HUES6 (cell line): ENCODE data around the gene BAG3.
"Not testable (repeated sequence)": the region's sequence is repeated elsewhere in the genome, so short reads cannot be mapped to it uniquely, and the experiment has no call there.

Experiments used
- H3K27ac ChIP-seq: 2 replicates; pipeline ENCODE4 v1.7.0; 2013; ENCODE audit warnings: low read depth, mild to moderate bottlenecking, low read length, inconsistent platforms
- H3K27me3 ChIP-seq: 2 replicates; pipeline ENCODE4 v1.6.1; 2013; ENCODE audit warnings: low read length; ENCODE audit not compliant: control insufficient read depth, insufficient read depth
- H3K36me3 ChIP-seq: 2 replicates; pipeline ENCODE4 v1.6.1; 2013; ENCODE audit warnings: low read length; ENCODE audit not compliant: control insufficient read depth, insufficient read depth
- H3K4me1 ChIP-seq: 2 replicates; pipeline ENCODE4 v1.6.1; 2013; ENCODE audit warnings: low read length; ENCODE audit not compliant: control insufficient read depth, insufficient read depth
- H3K4me3 ChIP-seq: 2 replicates; pipeline ENCODE4 v1.5.1; 2013; ENCODE audit warnings: low read depth, low read length
- H3K9ac ChIP-seq: one replicate; pipeline ENCODE4 v1.6.1; 2013; ENCODE audit warnings: mild to moderate bottlenecking, low read length
- H3K9me3 ChIP-seq: 2 replicates; pipeline ENCODE4 v1.6.1; 2013; ENCODE audit warnings: low read depth, low read length; ENCODE audit not compliant: control insufficient read depth, insufficient read depth

The BAG3 gene

GRCh38 chr10:119619811-119620210 lies 31.4 kb upstream of the BAG3 start:
- not testable (repeated sequence) for H3K4me1 ChIP-seq, H3K4me3 ChIP-seq, H3K27me3 ChIP-seq, H3K36me3 ChIP-seq, H3K9me3 ChIP-seq, H3K27ac ChIP-seq, H3K9ac ChIP-seq

- peaks cover 10% of the 10 kb centered on the region; the same call in 1 of the 2 replicates for H3K4me1 ChIP-seq
- no peak overlapping the region for H3K9ac ChIP-seq
- H3K27ac ChIP-seq, result no peak overlapping the region
- no peaks in the 10 kb centered on the region for H3K36me3 ChIP-seq
- H3K9me3 ChIP-seq, result no peaks in the 10 kb centered on the region
- no peak overlapping the region for H3K4me3 ChIP-seq
- H3K27me3 ChIP-seq, result no peaks in the 10 kb centered on the region
Measured at GRCh38 chr10:119620241-119621077, 30.7 kb upstream of the BAG3 start.

- H3K27ac ChIP-seq, result no peak overlapping the region
- peaks cover 10% of the 10 kb centered on the region; the same call in 1 of the 2 replicates for H3K4me1 ChIP-seq
- H3K9me3 ChIP-seq, result no peaks in the 10 kb centered on the region
- no peaks in the 10 kb centered on the region for H3K36me3 ChIP-seq
- H3K4me3 ChIP-seq, result no peak overlapping the region
- no peaks in the 10 kb centered on the region for H3K27me3 ChIP-seq
- H3K9ac ChIP-seq, result no peak overlapping the region
Measured at GRCh38 chr10:119621078-119621384, 30.1 kb upstream of the BAG3 start.

- Histone ChIP-seq H3K9ac (no peak overlapping the region), H3K27ac (no peak overlapping the region), H3K9me3 (no peaks in the 10 kb centered on the region), H3K4me3 (no peak overlapping the region), H3K4me1 (peaks cover 3% of the 10 kb centered on the region; the same call in 1 of the 2 replicates), H3K36me3 (no peaks in the 10 kb centered on the region), H3K27me3 (no peaks in the 10 kb centered on the region)
Measured at GRCh38 chr10:119625570-119626280, 25.5 kb upstream of the BAG3 start.

GRCh38 chr10:119630300-119630699 lies 20.9 kb upstream of the BAG3 start:
- H3K27me3 ChIP-seq, result no peaks in the 10 kb centered on the region
- H3K9me3 ChIP-seq, result no peaks in the 10 kb centered on the region
- no peaks in the 10 kb centered on the region for H3K4me1 ChIP-seq
- no peak overlapping the region for H3K27ac ChIP-seq
- H3K36me3 ChIP-seq, result no peaks in the 10 kb centered on the region
- no peak overlapping the region for H3K4me3 ChIP-seq
- H3K9ac ChIP-seq, result no peak overlapping the region

GRCh38 chr10:119633538-119634218 lies 17.5 kb upstream of the BAG3 start:
- H3K27me3 ChIP-seq, result no peaks in the 10 kb centered on the region
- no peaks in the 10 kb centered on the region for H3K4me1 ChIP-seq
- no peak overlapping the region for H3K9ac ChIP-seq
- no peaks in the 10 kb centered on the region for H3K9me3 ChIP-seq
- no peak overlapping the region for H3K27ac ChIP-seq
- no peaks in the 10 kb centered on the region for H3K36me3 ChIP-seq
- no peak overlapping the region for H3K4me3 ChIP-seq

GRCh38 chr10:119634219-119634544 lies 17.0 kb upstream of the BAG3 start:
- Histone ChIP-seq H3K4me3 (no peak overlapping the region), H3K4me1 (no peaks in the 10 kb centered on the region), H3K9me3 (no peaks in the 10 kb centered on the region), H3K9ac (no peak overlapping the region), H3K27me3 (no peaks in the 10 kb centered on the region), H3K27ac (no peak overlapping the region), H3K36me3 (no peaks in the 10 kb centered on the region)

GRCh38 chr10:119637631-119638030 lies 13.5 kb upstream of the BAG3 start:
- no peak overlapping the region for H3K9ac ChIP-seq
- H3K9me3 ChIP-seq, result no peaks in the 10 kb centered on the region
- no peaks in the 10 kb centered on the region for H3K36me3 ChIP-seq
- no peak overlapping the region for H3K27ac ChIP-seq
- no peak overlapping the region for H3K4me3 ChIP-seq
- H3K4me1 ChIP-seq, result no peaks in the 10 kb centered on the region
- H3K27me3 ChIP-seq, result no peaks in the 10 kb centered on the region

- no peaks in the 10 kb centered on the region for H3K36me3 ChIP-seq
- H3K27me3 ChIP-seq, result no peaks in the 10 kb centered on the region
- no peak overlapping the region for H3K4me3 ChIP-seq
- H3K4me1 ChIP-seq, result no peaks in the 10 kb centered on the region
- H3K9me3 ChIP-seq, result no peaks in the 10 kb centered on the region
- H3K27ac ChIP-seq, result no peak overlapping the region
- no peak overlapping the region for H3K9ac ChIP-seq
Measured at GRCh38 chr10:119638982-119639381, 12.2 kb upstream of the BAG3 start.

- H3K9me3 ChIP-seq, result peaks cover 9% of the 10 kb centered on the region
- H3K4me3 ChIP-seq, result no peak overlapping the region
- H3K36me3 ChIP-seq, result no peaks in the 10 kb centered on the region
- H3K4me1 ChIP-seq, result no peaks in the 10 kb centered on the region
- no peak overlapping the region for H3K27ac ChIP-seq
- no peaks in the 10 kb centered on the region for H3K27me3 ChIP-seq
- no peak overlapping the region for H3K9ac ChIP-seq
Measured at GRCh38 chr10:119640384-119640783, 10.8 kb upstream of the BAG3 start.

GRCh38 chr10:119640875-119641526 lies 10.2 kb upstream of the BAG3 start:
- Histone ChIP-seq H3K4me1 (no peaks in the 10 kb centered on the region), H3K9ac (no peak overlapping the region), H3K27me3 (no peaks in the 10 kb centered on the region), H3K27ac (no peak overlapping the region), H3K9me3 (peaks cover 9% of the 10 kb centered on the region), H3K36me3 (no peaks in the 10 kb centered on the region), H3K4me3 (no peak overlapping the region)
